ENCODE measurements around the gene PSPH.
"Not testable (repeated sequence)": the region's sequence is repeated elsewhere in the genome, so short reads cannot be mapped to it uniquely, and the experiment has no call there.

GRCh38 chr7:56080726-56081435 lies 29.6 kb upstream of the PSPH start:
- not testable (repeated sequence) for TF ChIP-seq SUZ12 (IDR thresholded peaks at IDR 0.05; ENCODE audit: extremely low read depth, insufficient read depth, insufficient read length); YY1 (IDR thresholded peaks at IDR 0.05; ENCODE audit: insufficient read depth, insufficient read length)
